ENCODE data around the gene IGFBP3.

- TF ChIP-seq POLR2AphosphoS5 (IDR thresholded peaks at IDR 0.05; ENCODE audit: low read depth) (no peak), CTCF (conservative IDR thresholded peaks at IDR 0.05; ENCODE audit: low read depth in 2 of 2) (no peak), CREB1 (CRISPR knock-in tag; IDR thresholded peaks at IDR 0.05; ENCODE audit: low read depth) (no peak), REST (IDR thresholded peaks at IDR 0.05; ENCODE audit: unreplicated experiment) (no peak), EZH2phosphoT487 (IDR thresholded peaks at IDR 0.05; ENCODE audit: unreplicated experiment) (no peak), EZH2 (IDR thresholded peaks at IDR 0.05; ENCODE audit: low read depth, unreplicated experiment) (no peak), STAT1 (IDR thresholded peaks at IDR 0.05; ENCODE audit: unreplicated experiment) (no peak), JUNB (IDR thresholded peaks at IDR 0.05; ENCODE audit: unreplicated experiment) (no peak), ZNF114 (CRISPR knock-in tag; IDR thresholded peaks at IDR 0.05) (no peak)
Measured at GRCh38 chr7:45940939-45941338, 19.9 kb upstream of the IGFBP3 start.

Measured in GM23338 (cell line).